Myocyte (in vitro differentiated cells): Measurements from ENCODE around the gene TTC34. TPM values are rescaled to one million over a fixed set of nuclear protein-coding genes. Genes with fewer than 3 reads are reported as not detected.
"Not testable (repeated sequence)": the region's sequence is repeated elsewhere in the genome, so short reads cannot be mapped to it uniquely, and the experiment has no call there.

Source experiments
- DNase-seq: peaks from one replicate; pipeline ENCODE4 v3.0.0-alpha.2; 2012; ENCODE audit warnings: low read depth
- total RNA-seq: library from RNA; depleted of rRNA; stranded (reverse); fragments of >200 nt; gene quantifications from 2 replicates; pipeline ENCODE4 v1.2.3, GENCODE V29; 2014

The TTC34 gene
- total RNA-seq, 1 donor from 2014 or later = 0.32 TPM

GRCh38 chr1:2684878-2685277, 116.6 kb downstream of the TTC34 start:
- not testable (repeated sequence) for DNase-seq

DNA sequence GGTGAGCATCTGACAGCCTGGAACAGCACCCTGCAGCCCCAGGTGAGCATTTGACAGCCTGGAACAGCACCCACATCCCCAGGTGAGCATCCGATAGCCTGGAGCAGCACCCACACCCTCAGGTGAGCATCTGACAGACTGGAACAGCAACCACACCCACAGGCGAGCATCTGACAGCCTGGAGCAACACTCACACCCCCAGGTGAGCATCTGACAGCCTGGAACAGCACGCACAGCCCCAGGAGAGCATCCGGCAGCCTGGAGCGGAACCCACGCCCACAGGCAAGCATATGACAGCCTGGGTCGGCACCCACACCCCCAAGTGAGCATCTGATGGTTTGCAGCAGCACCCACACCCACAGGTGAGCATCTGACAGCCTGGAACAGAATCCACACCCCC, 117.5 kb downstream of the TTC34 start:
- not testable (repeated sequence) for DNase-seq

DNA sequence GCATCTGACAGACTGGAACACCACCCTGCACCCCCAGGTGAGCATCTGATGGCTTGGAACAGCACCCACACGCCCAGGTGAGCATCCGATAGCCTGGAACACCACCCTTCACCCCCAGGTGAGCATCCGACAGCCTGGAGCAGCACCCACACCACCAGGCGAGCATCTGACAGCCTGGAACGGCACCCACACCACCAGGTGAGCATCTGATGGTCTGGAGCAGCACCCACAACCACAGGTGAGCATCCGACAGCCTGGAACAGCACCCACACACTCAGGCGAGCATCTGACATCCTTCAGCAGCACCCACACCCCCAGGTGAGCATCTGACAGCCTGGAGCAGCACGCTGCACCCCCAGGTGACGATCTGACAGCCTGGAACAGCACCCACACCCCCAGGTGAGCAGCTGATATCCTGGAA, 118.2 kb downstream of the TTC34 start:
- not testable (repeated sequence) for DNase-seq

- DNase-seq = not testable (repeated sequence)
These were observed 118.6 kb downstream of the TTC34 start for GRCh38 chr1:2682879-2683278.

GRCh38 chr1:2676726-2677125, 124.8 kb downstream of the TTC34 start:
- not testable (repeated sequence) for DNase-seq

- not testable (repeated sequence) for DNase-seq
These were observed 129.8 kb downstream of the TTC34 start for GRCh38 chr1:2671656-2672055.

GRCh38 chr1:2659806-2660205, 141.7 kb downstream of the TTC34 start:
- not testable (repeated sequence) for DNase-seq

GRCh38 chr1:2657909-2658308, 143.6 kb downstream of the TTC34 start:
- DNase-seq = not testable (repeated sequence)

DNA sequence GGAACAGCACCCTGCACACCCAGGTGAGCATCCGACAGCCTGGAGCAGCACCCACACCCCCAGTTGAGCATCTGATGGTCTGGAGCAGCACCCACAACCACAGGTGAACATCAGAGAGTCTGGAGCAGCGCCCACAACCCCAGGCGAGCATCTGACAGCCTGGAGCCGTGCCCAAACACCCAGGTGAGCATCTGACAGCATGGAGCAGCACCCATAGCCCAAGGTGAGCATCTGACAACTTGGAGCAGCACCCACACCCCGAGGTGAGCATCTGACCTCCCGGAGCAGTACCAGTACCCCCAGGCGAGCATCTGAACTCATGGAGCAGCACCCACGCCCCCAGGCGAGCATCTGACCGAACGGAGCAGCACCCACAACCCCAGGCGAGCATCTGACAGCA, 144.4 kb downstream of the TTC34 start:
- DNase-seq = not testable (repeated sequence)

- DNase-seq = not testable (repeated sequence)
These were observed 145.7 kb downstream of the TTC34 start for GRCh38 chr1:2655598-2656434.

DNA sequence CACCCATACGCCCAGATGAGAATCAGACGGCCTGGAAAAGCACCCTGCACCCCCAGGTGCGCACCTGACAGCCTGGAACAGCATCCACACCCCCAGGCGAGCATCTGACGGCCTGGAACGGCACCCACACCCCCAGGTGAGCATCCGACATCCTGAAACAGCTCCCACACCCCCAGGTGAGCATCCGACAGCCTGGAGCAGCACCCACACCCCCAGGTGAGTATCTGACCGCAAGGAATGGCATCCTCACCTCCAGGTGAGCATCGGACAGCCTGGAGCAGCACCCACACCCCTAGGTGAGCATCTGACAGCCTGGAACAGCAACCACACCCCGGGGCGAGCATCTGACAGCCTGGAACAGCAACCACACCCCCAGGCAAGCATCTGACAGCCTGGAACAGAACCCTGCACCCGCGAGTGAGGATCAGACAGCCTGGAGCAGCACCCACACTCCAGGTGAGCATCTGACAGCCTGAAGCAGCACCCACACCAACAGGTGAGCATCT, 147.0 kb downstream of the TTC34 start:
- DNase-seq = not testable (repeated sequence)

- DNase-seq = not testable (repeated sequence)
These were observed 147.6 kb downstream of the TTC34 start for GRCh38 chr1:2653741-2654442.

DNA sequence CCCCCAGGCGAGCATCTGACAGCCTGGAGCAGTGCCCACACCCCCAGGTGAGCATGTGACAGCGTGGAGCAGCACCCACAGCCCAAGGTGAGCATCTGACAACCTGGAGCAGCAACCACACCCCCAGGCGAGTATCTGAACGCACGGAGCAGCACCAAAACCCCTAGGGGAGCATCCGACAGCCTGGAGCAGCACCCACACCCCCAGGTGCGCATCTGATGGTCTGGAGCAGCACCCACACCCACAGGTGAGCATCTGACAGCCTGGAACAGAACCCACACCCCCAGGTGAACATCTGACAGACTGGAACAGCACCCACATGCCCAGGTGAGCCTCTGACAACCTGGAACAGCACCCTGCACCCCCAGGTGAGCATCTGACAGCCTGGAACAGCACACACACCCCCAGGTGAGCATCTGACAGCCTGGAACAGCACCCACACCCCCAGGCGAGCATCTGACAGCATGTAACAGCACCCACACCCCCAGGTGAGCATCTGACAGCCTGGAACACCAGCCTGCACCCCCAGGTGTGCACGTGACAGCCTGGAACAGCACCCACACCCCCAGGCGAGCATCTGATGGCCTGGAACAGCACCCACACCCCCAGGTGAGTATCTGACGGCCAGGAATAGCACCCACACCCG, 148.4 kb downstream of the TTC34 start:
- DNase-seq = not testable (repeated sequence)

- DNase-seq = not testable (repeated sequence)
These were observed 149.2 kb downstream of the TTC34 start for GRCh38 chr1:2652152-2652925.

- DNase-seq = no peak
These were observed 150.4 kb downstream of the TTC34 start for GRCh38 chr1:2650967-2651645.

DNA sequence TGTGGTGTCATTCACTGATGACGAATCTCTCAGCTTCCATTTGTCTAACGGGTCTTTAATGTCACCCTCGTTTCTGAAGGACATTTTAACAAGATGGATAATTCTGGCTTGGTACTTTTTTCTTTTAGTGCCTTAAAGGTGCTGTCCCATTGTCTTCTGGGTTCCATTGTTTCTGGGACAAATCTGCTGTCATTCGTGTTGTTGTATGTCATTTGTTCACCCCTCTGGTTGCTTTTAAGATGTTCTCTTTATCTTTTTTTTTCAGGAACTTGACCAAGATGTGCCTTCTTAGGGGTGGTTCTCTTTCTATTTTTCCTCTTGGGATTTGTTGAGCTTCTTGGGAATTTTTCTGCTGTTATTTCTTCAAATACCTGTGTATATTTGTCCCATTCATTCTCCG, 154.7 kb downstream of the TTC34 start:
- no peak for DNase-seq

DNA sequence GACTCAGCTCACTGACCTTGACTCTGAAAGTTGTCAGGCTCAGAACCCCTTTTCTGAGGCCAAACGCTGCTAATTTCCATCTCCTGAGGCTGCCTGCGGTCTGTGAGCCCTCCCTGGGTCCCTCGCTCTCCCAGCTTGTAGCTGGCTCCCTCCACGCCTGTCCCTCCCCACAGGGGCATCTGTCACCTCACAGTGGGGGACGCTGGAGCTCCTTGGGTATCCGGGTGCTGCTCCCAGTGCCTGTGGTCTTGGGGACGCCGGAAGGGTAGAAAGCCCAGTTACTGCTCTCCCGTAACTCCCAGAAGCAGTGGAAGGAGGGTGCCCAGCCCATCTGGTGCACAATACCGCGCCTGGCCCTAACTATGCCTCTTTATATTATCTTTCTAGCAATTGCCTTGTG, 155.7 kb downstream of the TTC34 start:
- DNase-seq = no peak

DNA sequence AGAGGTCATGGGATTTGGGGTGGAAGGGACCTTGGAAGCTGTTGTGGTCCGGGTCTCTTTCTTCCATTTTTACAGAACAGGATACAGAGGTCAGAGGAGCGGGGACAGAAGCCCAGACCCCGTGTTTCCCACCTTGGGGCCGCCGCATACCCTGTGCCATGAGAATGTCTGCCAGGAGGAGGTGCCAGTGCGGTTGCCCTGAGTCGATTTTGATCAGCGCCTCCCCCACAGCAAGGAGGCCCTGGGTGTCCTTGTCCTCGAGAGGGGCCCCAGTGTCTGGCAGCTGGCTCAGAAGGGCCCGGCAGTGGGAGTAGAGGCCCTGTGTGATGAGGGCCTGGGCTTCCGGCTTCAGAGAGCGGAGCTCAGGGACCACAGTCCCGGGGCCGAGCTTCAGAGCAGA, 156.3 kb downstream of the TTC34 start:
- no peak for DNase-seq

GRCh38 chr1:2644591-2645101, 156.8 kb downstream of the TTC34 start:
- no peak for DNase-seq

DNA sequence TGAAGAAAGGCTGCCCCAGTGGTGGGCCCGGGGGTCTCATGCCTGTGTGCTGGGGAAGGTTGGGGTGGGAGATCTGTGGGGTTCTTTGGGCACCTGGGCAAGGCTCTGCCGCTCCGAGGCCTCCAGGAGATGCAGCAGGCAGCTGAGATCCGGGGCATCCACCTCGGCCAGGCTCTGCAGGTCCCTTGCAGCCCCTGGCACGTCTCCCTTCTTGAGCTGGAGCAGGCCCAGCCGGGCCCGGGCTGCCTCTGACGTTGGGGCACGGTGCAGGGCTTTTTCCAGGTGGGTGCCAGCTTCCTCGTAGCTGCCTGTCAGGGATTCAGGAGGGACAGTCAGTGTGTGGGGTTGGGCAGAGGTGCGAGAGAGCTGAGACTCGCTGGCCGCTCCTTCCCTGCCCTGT, 157.3 kb downstream of the TTC34 start:
- no peak for DNase-seq
